OCI-LY7 (cell line): ENCODE measurements around the gene NAA50.

ENCODE experiments used
- CTCF ChIP-seq: fragments of 200-600 bp; sonication (generic); conservative IDR thresholded peaks from 2 replicates; pipeline ENCODE4 v1.5.1; 2014; ENCODE audit warnings: mild to moderate bottlenecking, antibody characterized with exemption, low read length, moderate library complexity, mixed read lengths
- EZH2phosphoT487 ChIP-seq: fragments of 200-600 bp; sonication (generic); IDR thresholded peaks from 2 replicates; pipeline ENCODE4 v1.6.1; 2018; ENCODE audit warnings: low read depth, borderline replicate concordance, mild to moderate bottlenecking, mixed run types, antibody characterized with exemption, low read length, moderate library complexity, mixed read lengths

DNA sequence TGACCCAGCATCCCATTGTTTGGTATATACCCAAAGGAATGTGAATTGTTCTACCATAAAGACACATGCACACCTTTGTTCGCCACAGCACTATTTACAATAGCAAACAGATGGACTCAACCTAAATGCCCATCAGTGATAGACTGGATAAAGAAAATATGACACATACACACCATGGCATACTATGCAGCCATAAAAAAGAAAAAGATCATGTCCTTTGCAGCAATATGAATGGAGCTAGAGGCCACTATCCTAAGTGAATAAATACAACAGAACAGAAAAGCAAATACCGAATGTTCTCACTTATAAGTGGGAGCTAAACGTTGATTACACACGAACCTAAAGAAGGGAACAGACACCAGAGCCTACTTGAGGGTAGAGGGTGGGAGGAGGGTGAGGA is 38.2 kb downstream of the NAA50 start:
- TF ChIP-seq CTCF (no peak), EZH2phosphoT487 (no peak)
